HEK293T (cell line): Measurements from ENCODE around the gene CNGB1.
A peak's percentile ranks its signal among the peaks of the same experiment; 100 is the strongest.

Experiments used
- CTCF ChIA-PET: fragments of 350-600 bp; formaldehyde crosslinking; extraction: SDS; loops from one replicate; lab custom pipeline; 2021; ENCODE audit warnings: antibody characterized with exemption, inconsistent platforms; lab: Yijun Ruan, JAX
- POLR2A ChIA-PET: fragments of 350-600 bp; formaldehyde crosslinking; extraction: SDS; loops from one replicate; lab custom pipeline; 2020; ENCODE audit warnings: antibody characterized with exemption, inconsistent platforms; lab: Yijun Ruan, JAX
- DNase-seq: peaks from one replicate; pipeline ENCODE4 v3.0.0; 2012; ENCODE audit warnings: mixed read lengths; ENCODE audit errors: extremely low spot score
- ARNT ChIP-seq: fragments of 450-650 bp; IDR thresholded peaks from 2 replicates; pipeline ENCODE4 v1.6.1; 2017; ENCODE audit warnings: mild to moderate bottlenecking
- BHLHE40 ChIP-seq: fragments of 450-650 bp; IDR thresholded peaks from 2 replicates; pipeline ENCODE4 v1.6.1; 2016; ENCODE audit warnings: mild to moderate bottlenecking, moderate library complexity, borderline replicate concordance
- CTBP1 ChIP-seq: fragments of 450-650 bp; IDR thresholded peaks from 2 replicates; pipeline ENCODE4 v1.6.1; 2016; ENCODE audit warnings: borderline replicate concordance
- ELF4 ChIP-seq: fragments of 450-650 bp; IDR thresholded peaks from 2 replicates; pipeline ENCODE4 v1.6.1; 2017; ENCODE audit warnings: antibody characterized with exemption
- FOXA1 ChIP-seq: fragments of 450-650 bp; IDR thresholded peaks from 2 replicates; pipeline ENCODE4 v1.6.1; 2016; ENCODE audit warnings: mild to moderate bottlenecking
- FOXK2 ChIP-seq: fragments of 450-650 bp; IDR thresholded peaks from 2 replicates; pipeline ENCODE4 v1.6.1; 2016; ENCODE audit warnings: mild to moderate bottlenecking
- FOXM1 ChIP-seq: fragments of 450-650 bp; IDR thresholded peaks from 2 replicates; pipeline ENCODE4 v1.6.1; 2017; ENCODE audit warnings: mild to moderate bottlenecking, borderline replicate concordance
- HDGF ChIP-seq: fragments of 450-650 bp; IDR thresholded peaks from 2 replicates; pipeline ENCODE4 v1.6.1; 2017; ENCODE audit warnings: antibody characterized with exemption, borderline replicate concordance
- L3MBTL2 ChIP-seq: fragments of 450-650 bp; conservative IDR thresholded peaks from 2 replicates; pipeline ENCODE4 v1.6.1; 2016; ENCODE audit warnings: mild to moderate bottlenecking
- LEF1 ChIP-seq: fragments of 450-650 bp; IDR thresholded peaks from 2 replicates; pipeline ENCODE4 v1.6.1; 2017; ENCODE audit warnings: mild to moderate bottlenecking, borderline replicate concordance
- NFRKB ChIP-seq: fragments of 450-650 bp; IDR thresholded peaks from 2 replicates; pipeline ENCODE4 v1.6.1; 2016; ENCODE audit warnings: mild to moderate bottlenecking, moderate library complexity
- SP1 ChIP-seq: fragments of 450-650 bp; IDR thresholded peaks from 2 replicates; pipeline ENCODE4 v1.6.1; 2017
- SUZ12 ChIP-seq: fragments of 450-650 bp; IDR thresholded peaks from 2 replicates; pipeline ENCODE4 v1.6.1; 2016; ENCODE audit warnings: mild to moderate bottlenecking
- TARDBP ChIP-seq: fragments of 450-650 bp; IDR thresholded peaks from 2 replicates; pipeline ENCODE4 v1.6.1; 2016
- ZNF384 ChIP-seq: fragments of 450-650 bp; IDR thresholded peaks from 2 replicates; pipeline ENCODE4 v1.6.1; 2016
- TF ChIP-seq, protein P1 (sequence below): fragments of 450-650 bp; IDR thresholded peaks from 2 replicates; pipeline ENCODE4 v1.6.1; 2016

Gene CNGB1

DNA sequence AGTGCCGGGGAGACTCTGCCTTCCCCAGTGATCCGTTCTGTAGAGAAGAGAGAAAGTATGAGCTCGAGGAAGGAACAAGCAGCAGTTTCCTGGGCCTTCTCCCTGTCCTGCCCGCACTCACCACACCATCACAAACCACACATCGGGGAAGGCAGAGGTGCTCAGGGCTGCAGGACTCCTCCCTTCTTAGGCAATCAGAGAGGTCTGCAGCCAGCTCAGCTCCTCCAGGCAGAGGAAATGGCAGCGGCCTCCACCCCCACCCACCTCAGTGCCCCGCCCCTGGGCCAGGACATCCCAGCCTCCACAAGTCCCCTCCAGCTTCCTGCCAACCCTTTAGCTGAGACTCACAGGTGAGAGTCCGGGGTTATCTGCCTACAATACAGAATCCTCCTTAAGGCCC lies 27.6 kb upstream of the CNGB1 start:
- CTCF ChIA-PET = interaction anchor here (0.9 kb wide), 1 partner anchor 100 kb away, joined by 3 read pairs; no protein-coding TSS in a partner anchor

DNA sequence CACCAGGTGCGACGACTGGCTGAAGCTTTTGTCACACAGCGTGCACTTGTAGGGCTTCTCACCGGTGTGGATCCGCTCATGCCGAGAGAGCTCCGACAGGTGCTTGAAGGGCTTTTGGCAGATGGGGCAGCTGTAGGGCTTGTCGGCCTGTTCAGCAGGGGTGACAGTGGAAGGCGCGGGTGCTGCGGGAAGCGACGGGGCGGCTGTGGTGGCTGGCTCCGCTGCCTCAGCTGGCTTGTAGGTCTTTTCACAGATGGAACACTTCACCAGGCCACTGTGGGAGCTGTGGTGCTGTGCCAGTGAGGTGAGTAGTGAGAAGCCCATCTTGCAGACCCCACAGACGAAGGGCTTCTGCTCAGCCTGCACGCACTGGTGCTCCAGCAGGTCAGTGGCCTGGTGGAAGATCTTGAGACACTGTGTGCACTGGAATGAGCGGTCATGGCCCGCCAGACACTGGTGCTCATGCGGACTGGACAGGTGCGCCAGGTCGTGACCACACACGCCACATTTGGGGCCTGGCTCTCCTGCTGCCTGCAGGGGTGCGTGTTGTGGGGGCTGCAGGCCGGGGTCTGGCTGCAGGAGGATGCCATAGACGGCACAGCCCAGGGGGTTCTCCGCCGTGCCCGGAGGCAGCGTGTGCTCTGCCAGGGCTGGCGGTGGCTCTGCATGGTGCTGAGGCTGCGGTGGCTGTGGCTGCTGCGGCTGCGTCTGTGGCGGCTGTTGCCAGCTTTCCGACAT lies 26.8 kb upstream of the CNGB1 start:
- POLR2A ChIA-PET = no interaction called here
- TF ChIP-seq HDGF (no peak), L3MBTL2 (no peak), TARDBP (no peak), BHLHE40 (no peak), NFRKB (no peak), FOXK2 (no peak), SUZ12 (no peak), FOXM1 (no peak), LEF1 (no peak)
- no peak for DNase-seq
- CTCF ChIA-PET = interaction anchor here (0.6 to 0.9 kb wide), 2 partner anchors 99 to 253 kb away, joined by 3 to 5 read pairs; no protein-coding TSS in a partner anchor

More for the DNA sequence above, 27.6 kb upstream of the CNGB1 start:
- POLR2A ChIA-PET = interaction anchor here (1.1 kb wide), 1 partner anchor 263 kb away, joined by 3 read pairs; the partner anchor contains the start of gene KATNB1
- TF ChIP-seq SUZ12 (no peak), ZNF384 (no peak), FOXK2 (no peak), CTBP1 (no peak), FOXM1 (no peak), BHLHE40 (no peak), HDGF (no peak), ARNT (no peak), L3MBTL2 (no peak), LEF1 (no peak), NFRKB (no peak), FOXA1 (no peak), ELF4 (no peak), TARDBP (no peak), SP1 (no peak)
- TF ChIP-seq, protein P1, sequence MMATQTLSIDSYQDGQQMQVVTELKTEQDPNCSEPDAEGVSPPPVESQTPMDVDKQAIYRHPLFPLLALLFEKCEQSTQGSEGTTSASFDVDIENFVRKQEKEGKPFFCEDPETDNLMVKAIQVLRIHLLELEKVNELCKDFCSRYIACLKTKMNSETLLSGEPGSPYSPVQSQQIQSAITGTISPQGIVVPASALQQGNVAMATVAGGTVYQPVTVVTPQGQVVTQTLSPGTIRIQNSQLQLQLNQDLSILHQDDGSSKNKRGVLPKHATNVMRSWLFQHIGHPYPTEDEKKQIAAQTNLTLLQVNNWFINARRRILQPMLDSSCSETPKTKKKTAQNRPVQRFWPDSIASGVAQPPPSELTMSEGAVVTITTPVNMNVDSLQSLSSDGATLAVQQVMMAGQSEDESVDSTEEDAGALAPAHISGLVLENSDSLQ = no peak
- no peak for DNase-seq

DNA sequence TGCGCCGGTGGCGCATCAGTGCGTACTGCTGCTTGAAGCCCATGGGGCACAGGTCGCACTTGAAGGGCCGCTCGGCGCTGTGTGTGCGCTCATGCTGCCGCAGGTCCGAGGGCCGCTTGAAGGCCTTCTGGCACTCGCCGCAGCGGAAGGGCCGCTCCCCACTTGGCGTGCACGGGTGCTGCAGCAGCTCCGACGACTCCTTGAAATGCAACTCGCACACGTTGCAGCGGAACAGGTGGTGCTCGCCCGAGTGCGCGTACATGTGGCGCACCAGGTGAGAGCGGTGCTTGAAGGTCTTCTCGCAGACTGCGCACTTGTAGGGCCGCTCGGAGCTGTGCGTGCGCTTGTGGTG lies 26.2 kb upstream of the CNGB1 start:
- no peak for DNase-seq
- TF ChIP-seq FOXM1 (no peak), FOXK2 (no peak), L3MBTL2 (no peak), FOXA1 (no peak), SP1 (no peak)
- ChIA-PET POLR2A (interaction anchor here (1.2 kb wide), 1 partner anchor 77 kb away, joined by 3 read pairs; no protein-coding TSS in a partner anchor), CTCF (interaction anchor here (0.6 to 1.1 kb wide), 2 partner anchors 125 to 252 kb away, joined by 3 to 5 read pairs; no protein-coding TSS in a partner anchor)

DNA sequence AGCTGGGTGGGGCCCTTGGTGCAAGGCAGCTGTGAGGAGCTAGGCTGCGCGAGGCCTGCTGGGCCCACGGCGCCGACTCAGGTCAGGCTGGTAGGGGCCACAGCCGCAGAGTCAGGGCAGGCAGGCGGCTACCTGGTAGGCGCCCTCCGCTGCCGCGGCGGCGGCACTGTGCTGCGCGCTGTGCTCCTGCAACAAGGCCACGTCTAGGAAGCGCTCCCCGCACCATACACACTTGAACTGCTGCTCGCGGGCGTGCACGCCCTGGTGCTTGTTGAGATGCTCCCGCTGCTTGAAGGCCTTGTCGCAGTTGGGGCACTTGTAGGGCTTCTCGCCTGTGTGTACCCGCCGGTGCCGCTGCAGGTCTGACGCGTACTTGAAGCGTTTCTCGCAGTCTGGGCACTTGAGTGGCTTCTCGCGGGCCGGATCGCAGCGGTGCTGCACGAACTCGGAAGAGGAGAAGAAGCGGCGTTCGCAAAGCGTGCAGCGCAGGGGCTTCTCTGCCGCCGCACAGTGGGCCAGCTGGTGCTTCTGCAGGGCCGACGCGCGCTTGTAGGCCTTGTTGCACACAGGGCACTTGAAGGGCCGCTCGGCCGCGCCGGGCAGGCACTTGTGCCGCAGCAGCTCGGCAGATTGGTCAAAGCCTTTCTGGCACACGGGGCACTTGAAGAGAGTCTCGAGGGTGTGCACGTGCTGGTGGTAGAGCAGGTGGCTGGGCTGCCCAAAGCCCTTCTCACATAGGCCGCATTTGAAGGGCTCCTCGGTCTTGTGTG lies 25.7 kb upstream of the CNGB1 start:
- no peak for TF ChIP-seq FOXM1
- no peak for TF ChIP-seq TARDBP
- no peak for TF ChIP-seq CTBP1
- no peak for TF ChIP-seq SP1
- no peak for TF ChIP-seq NFRKB
- DNase-seq = no peak
- CTCF ChIA-PET = interaction anchor here (1.1 kb wide), 1 partner anchor 125 kb away, joined by 3 read pairs; no protein-coding TSS in a partner anchor
- POLR2A ChIA-PET = interaction anchor here (1.2 kb wide), 1 partner anchor 76 kb away, joined by 3 read pairs; no protein-coding TSS in a partner anchor

DNA sequence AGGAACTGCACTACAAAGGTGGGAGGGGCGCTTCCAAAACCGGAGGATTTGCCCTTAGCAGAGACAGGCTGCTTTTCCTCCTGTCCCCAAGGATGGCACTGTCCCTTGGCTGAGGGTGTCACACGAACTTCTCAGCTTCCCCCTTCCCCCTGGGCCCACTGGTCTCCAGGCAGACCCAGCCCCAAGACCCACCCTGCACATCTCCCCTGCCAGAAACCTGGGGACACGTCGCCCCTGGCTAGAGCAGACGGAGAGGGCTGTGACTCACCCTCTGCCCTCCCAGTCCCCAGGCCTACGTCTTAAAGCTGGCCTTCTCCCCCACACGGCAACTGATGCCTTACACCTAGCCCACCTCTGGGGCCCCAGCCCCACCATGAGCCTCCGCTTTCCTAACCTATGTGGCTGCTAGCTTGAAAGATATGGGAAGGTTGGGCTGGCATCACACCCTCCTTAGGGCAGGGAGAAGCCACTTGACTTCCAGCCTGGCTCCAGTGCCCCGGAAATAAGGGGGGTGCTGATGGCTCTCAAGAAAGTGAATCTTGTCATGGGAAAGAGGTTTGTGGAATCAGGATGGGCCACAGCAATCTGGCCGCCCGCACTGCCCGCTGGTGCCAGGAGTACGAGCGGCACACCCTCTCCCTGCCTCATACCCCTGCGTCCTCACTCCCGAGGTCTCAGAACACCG lies 24.9 kb upstream of the CNGB1 start:
- no peak for DNase-seq
- CTCF ChIA-PET = interaction anchor here (1.1 kb wide), 1 partner anchor 126 kb away, joined by 3 read pairs; no protein-coding TSS in a partner anchor
- TF ChIP-seq BHLHE40 (no peak), CTBP1 (no peak), FOXK2 (no peak), FOXA1 (no peak), TARDBP (no peak), L3MBTL2 (no peak), ELF4 (no peak), ARNT (no peak)
- TF ChIP-seq, protein P1 = no peak
- POLR2A ChIA-PET = interaction anchor here (1.2 kb wide), 1 partner anchor 76 kb away, joined by 3 read pairs; no protein-coding TSS in a partner anchor

DNA sequence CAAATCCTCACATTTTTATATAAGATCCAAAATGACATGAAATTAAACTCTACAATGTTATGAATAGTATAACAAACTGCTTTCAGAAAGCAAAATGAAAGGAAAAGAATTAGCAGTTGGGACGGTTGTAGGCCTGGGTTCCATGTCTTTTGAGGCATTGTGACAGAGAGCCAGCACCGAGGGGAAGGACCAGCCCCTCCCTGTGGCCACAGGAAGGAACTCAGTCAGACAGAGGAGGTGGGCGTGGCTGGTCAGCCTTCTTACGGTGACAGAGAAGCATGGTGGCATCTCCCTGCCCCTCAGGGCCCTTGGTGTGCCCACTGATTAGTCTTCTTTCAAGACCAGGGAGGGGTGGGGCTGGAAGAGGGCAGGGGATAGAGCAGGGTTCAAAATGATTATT lies 23.9 kb upstream of the CNGB1 start:
- TF ChIP-seq ARNT = no peak
- CTCF ChIA-PET = no interaction called here
- POLR2A ChIA-PET = no interaction called here
- peak; percentile 62 for DNase-seq

DNA sequence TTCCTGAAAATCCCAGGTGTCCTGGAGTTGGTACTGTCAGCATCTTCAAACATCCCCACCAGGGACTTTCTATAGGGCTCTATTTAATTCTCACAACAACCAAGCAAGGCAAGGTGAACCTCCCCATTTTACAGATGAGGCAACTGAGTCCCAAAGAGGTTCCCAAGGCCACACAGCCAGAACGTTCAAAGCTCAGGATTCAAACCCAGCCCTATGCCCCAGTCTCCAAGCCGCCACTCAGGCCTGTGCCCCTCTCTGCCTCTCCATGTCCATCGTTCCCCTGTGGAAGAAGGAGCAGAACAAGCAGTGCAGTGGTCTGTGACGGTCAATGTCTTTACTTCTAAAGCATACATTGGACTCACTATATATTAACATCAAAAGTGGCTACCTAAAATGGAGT lies 23.4 kb upstream of the CNGB1 start:
- ChIA-PET CTCF (no interaction called here), POLR2A (no interaction called here)
- DNase-seq = no peak
- TF ChIP-seq LEF1 (no peak), FOXK2 (no peak), NFRKB (no peak), CTBP1 (no peak), ARNT (no peak), TARDBP (no peak)
